ENCODE data around the gene CRADD.

DNA sequence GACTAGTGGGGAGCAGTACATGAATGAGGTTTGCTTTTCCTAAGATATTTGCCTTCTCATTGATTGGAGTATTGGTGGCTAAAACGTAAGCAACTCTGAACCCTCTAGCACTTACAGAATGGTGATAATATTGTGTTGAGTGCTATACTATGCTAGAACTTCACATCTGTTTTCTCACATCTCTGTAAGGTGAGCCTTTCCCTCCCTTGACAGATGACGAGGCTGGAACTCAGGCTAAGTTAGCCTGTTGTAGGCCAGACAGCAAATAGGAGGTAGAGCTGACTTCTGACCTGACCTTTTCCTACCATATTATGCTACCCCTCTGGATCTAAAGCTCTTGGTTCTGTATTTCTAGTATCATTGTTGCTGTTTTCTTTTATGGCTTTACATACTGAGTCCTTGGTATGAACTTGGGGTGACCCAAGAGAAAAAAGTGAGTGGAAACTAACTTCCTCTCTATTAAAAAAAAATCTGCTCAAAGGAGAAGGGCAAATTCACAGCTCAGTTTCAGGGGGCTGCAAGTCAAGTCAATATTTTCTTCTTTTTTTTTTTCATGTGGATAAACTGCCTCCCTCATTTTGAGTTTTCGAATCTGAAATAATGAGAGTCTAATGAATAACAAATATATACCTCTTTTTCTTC, 85.9 kb downstream of the CRADD start:
- TF ChIP-seq, protein P1, sequence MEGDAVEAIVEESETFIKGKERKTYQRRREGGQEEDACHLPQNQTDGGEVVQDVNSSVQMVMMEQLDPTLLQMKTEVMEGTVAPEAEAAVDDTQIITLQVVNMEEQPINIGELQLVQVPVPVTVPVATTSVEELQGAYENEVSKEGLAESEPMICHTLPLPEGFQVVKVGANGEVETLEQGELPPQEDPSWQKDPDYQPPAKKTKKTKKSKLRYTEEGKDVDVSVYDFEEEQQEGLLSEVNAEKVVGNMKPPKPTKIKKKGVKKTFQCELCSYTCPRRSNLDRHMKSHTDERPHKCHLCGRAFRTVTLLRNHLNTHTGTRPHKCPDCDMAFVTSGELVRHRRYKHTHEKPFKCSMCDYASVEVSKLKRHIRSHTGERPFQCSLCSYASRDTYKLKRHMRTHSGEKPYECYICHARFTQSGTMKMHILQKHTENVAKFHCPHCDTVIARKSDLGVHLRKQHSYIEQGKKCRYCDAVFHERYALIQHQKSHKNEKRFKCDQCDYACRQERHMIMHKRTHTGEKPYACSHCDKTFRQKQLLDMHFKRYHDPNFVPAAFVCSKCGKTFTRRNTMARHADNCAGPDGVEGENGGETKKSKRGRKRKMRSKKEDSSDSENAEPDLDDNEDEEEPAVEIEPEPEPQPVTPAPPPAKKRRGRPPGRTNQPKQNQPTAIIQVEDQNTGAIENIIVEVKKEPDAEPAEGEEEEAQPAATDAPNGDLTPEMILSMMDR (tag by site-specific recombination; IDR thresholded peaks at IDR 0.05) = no peak
- TF ChIP-seq, protein P2, sequence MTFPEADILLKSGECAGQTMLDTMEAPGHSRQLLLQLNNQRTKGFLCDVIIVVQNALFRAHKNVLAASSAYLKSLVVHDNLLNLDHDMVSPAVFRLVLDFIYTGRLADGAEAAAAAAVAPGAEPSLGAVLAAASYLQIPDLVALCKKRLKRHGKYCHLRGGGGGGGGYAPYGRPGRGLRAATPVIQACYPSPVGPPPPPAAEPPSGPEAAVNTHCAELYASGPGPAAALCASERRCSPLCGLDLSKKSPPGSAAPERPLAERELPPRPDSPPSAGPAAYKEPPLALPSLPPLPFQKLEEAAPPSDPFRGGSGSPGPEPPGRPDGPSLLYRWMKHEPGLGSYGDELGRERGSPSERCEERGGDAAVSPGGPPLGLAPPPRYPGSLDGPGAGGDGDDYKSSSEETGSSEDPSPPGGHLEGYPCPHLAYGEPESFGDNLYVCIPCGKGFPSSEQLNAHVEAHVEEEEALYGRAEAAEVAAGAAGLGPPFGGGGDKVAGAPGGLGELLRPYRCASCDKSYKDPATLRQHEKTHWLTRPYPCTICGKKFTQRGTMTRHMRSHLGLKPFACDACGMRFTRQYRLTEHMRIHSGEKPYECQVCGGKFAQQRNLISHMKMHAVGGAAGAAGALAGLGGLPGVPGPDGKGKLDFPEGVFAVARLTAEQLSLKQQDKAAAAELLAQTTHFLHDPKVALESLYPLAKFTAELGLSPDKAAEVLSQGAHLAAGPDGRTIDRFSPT (tag by site-specific recombination; IDR thresholded peaks at IDR 0.05) = no peak
- no peak for TF ChIP-seq ZNF140 (tag by site-specific recombination; IDR thresholded peaks at IDR 0.05)
- TF ChIP-seq ZNF354C (tag by site-specific recombination; IDR thresholded peaks at IDR 0.05; ENCODE audit: borderline replicate concordance, low read depth) = no peak
- TF ChIP-seq, protein P3, sequence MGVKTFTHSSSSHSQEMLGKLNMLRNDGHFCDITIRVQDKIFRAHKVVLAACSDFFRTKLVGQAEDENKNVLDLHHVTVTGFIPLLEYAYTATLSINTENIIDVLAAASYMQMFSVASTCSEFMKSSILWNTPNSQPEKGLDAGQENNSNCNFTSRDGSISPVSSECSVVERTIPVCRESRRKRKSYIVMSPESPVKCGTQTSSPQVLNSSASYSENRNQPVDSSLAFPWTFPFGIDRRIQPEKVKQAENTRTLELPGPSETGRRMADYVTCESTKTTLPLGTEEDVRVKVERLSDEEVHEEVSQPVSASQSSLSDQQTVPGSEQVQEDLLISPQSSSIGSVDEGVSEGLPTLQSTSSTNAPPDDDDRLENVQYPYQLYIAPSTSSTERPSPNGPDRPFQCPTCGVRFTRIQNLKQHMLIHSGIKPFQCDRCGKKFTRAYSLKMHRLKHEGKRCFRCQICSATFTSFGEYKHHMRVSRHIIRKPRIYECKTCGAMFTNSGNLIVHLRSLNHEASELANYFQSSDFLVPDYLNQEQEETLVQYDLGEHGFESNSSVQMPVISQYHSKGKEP (tag by site-specific recombination; IDR thresholded peaks at IDR 0.05) = no peak
- TF ChIP-seq ZNF792 (tag by site-specific recombination; IDR thresholded peaks at IDR 0.05) = no peak
- TF ChIP-seq, protein P4, sequence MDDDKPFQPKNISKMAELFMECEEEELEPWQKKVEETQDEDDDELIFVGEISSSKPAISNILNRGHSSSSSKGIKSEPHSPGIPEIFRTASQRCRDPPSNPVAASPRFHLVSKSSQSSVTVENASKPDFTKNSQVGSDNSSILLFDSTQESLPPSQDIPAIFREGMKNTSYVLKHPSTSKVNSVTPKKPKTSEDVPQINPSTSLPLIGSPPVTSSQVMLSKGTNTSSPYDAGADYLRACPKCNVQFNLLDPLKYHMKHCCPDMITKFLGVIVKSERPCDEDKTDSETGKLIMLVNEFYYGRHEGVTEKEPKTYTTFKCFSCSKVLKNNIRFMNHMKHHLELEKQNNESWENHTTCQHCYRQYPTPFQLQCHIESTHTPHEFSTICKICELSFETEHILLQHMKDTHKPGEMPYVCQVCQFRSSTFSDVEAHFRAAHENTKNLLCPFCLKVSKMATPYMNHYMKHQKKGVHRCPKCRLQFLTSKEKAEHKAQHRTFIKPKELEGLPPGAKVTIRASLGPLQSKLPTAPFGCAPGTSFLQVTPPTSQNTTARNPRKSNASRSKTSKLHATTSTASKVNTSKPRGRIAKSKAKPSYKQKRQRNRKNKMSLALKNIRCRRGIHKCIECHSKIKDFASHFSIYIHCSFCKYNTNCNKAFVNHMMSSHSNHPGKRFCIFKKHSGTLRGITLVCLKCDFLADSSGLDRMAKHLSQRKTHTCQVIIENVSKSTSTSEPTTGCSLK (tag by site-specific recombination; IDR thresholded peaks at IDR 0.05) = no peak
- TF ChIP-seq, protein P5, sequence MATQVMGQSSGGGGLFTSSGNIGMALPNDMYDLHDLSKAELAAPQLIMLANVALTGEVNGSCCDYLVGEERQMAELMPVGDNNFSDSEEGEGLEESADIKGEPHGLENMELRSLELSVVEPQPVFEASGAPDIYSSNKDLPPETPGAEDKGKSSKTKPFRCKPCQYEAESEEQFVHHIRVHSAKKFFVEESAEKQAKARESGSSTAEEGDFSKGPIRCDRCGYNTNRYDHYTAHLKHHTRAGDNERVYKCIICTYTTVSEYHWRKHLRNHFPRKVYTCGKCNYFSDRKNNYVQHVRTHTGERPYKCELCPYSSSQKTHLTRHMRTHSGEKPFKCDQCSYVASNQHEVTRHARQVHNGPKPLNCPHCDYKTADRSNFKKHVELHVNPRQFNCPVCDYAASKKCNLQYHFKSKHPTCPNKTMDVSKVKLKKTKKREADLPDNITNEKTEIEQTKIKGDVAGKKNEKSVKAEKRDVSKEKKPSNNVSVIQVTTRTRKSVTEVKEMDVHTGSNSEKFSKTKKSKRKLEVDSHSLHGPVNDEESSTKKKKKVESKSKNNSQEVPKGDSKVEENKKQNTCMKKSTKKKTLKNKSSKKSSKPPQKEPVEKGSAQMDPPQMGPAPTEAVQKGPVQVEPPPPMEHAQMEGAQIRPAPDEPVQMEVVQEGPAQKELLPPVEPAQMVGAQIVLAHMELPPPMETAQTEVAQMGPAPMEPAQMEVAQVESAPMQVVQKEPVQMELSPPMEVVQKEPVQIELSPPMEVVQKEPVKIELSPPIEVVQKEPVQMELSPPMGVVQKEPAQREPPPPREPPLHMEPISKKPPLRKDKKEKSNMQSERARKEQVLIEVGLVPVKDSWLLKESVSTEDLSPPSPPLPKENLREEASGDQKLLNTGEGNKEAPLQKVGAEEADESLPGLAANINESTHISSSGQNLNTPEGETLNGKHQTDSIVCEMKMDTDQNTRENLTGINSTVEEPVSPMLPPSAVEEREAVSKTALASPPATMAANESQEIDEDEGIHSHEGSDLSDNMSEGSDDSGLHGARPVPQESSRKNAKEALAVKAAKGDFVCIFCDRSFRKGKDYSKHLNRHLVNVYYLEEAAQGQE (tag by site-specific recombination; IDR thresholded peaks at IDR 0.05) = no peak
- TF ChIP-seq ZNF138 (tag by site-specific recombination; IDR thresholded peaks at IDR 0.05; ENCODE audit: borderline replicate concordance) = no peak
- TF ChIP-seq ZBTB1 (tag by site-specific recombination; IDR thresholded peaks at IDR 0.05) = no peak
- no peak for TF ChIP-seq ZNF112 (tag by site-specific recombination; IDR thresholded peaks at IDR 0.05)
- TF ChIP-seq, protein P6, sequence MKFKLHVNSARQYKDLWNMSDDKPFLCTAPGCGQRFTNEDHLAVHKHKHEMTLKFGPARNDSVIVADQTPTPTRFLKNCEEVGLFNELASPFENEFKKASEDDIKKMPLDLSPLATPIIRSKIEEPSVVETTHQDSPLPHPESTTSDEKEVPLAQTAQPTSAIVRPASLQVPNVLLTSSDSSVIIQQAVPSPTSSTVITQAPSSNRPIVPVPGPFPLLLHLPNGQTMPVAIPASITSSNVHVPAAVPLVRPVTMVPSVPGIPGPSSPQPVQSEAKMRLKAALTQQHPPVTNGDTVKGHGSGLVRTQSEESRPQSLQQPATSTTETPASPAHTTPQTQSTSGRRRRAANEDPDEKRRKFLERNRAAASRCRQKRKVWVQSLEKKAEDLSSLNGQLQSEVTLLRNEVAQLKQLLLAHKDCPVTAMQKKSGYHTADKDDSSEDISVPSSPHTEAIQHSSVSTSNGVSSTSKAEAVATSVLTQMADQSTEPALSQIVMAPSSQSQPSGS (tag by site-specific recombination; IDR thresholded peaks at IDR 0.05; ENCODE audit: low read depth) = no peak

All from HEK293 (cell line).